GM21515 (cell line): ENCODE data around the gene PHKA1.
"Not testable (repeated sequence)": the region's sequence is repeated elsewhere in the genome, so short reads cannot be mapped to it uniquely, and the experiment has no call there.

Experiments
- ATAC-seq: cut with Tn5 transposase; IDR thresholded peaks from one replicate; pipeline ENCODE4 v1.9.1; 2021; ENCODE audit not compliant: unreplicated experiment

PHKA1 gene

GRCh38 chrX:72573158-72573511 is 141.0 kb downstream of the PHKA1 start:
- peak; percentile 28 for ATAC-seq

- peak; percentile 99 for ATAC-seq
Measured at GRCh38 chrX:72572248-72573157, 141.6 kb downstream of the PHKA1 start, which contains the start of gene HDAC8. Gene HDAC8 (minus strand): TSS chrX:72572843. CDS start chrX:72572761, 82 bp downstream.

- ATAC-seq = no peak
Measured at GRCh38 chrX:72569786-72570185, 144.3 kb downstream of the PHKA1 start.

- no peak for ATAC-seq
Measured at GRCh38 chrX:72568406-72569092, 145.6 kb downstream of the PHKA1 start.

GRCh38 chrX:72566448-72566847 is 147.7 kb downstream of the PHKA1 start:
- ATAC-seq = no peak

GRCh38 chrX:72559655-72560054 is 154.5 kb downstream of the PHKA1 start:
- ATAC-seq = not testable (repeated sequence)

- ATAC-seq = no peak
Measured at GRCh38 chrX:72554448-72555140, 159.5 kb downstream of the PHKA1 start.

GRCh38 chrX:72552443-72552842 is 161.7 kb downstream of the PHKA1 start:
- ATAC-seq = not testable (repeated sequence)

- no peak for ATAC-seq
Measured at GRCh38 chrX:72545990-72546389, 168.1 kb downstream of the PHKA1 start.

GRCh38 chrX:72540318-72540717 is 173.8 kb downstream of the PHKA1 start:
- ATAC-seq = no peak

GRCh38 chrX:72539822-72540221 is 174.3 kb downstream of the PHKA1 start:
- no peak for ATAC-seq

- ATAC-seq = no peak
Measured at GRCh38 chrX:72536542-72536941, 177.6 kb downstream of the PHKA1 start.

GRCh38 chrX:72532366-72532765 is 181.7 kb downstream of the PHKA1 start:
- ATAC-seq = no peak
